Cardiac fibroblast (primary cell): Measurements from ENCODE around the gene STYX.
A peak's percentile ranks its signal among the peaks of the same experiment; 100 is the strongest.
"Not testable (repeated sequence)": the region's sequence is repeated elsewhere in the genome, so short reads cannot be mapped to it uniquely, and the experiment has no call there.

Experiments
- DNase-seq, 2 donors: peaks; one replicate each; pipeline versions ENCODE4 v3.0.0 to v3.0.0-alpha.2; 2010; ENCODE audit warnings: low read depth in 2 of 2
- H3K4me3 ChIP-seq, 2 donors: replicated peaks in 1 of 2; 1 replicate in 1 of 2; 2 replicates in 1 of 2; pipeline ENCODE4 v1.5.1; 2011; ENCODE audit warnings: low read depth in 2 of 2, low read length in 2 of 2, mild to moderate bottlenecking in 2 of 2, moderate library complexity in 1 of 2
- TF ChIP-seq, protein P1 (sequence below): IDR thresholded peaks from one replicate; pipeline ENCODE4 v1.5.1; 2011; ENCODE audit warnings: low read depth, mild to moderate bottlenecking, low read length, inconsistent platforms

Gene STYX

DNA sequence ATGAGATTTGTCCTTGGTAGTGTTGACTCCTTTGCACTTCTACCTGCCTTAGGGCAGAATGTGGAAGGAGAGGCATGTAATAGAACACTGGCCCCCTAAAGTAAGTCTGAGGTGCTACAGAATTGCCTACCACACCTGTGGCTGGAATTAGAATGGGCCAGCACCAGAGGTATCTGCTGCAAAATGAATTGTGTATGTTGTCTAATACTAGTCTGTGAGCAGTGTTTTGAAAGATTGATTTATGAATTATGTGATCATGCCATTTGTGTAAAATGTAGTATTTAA lies 5.7 kb upstream of the STYX start:
- no peak for DNase-seq
- TF ChIP-seq, protein P1, sequence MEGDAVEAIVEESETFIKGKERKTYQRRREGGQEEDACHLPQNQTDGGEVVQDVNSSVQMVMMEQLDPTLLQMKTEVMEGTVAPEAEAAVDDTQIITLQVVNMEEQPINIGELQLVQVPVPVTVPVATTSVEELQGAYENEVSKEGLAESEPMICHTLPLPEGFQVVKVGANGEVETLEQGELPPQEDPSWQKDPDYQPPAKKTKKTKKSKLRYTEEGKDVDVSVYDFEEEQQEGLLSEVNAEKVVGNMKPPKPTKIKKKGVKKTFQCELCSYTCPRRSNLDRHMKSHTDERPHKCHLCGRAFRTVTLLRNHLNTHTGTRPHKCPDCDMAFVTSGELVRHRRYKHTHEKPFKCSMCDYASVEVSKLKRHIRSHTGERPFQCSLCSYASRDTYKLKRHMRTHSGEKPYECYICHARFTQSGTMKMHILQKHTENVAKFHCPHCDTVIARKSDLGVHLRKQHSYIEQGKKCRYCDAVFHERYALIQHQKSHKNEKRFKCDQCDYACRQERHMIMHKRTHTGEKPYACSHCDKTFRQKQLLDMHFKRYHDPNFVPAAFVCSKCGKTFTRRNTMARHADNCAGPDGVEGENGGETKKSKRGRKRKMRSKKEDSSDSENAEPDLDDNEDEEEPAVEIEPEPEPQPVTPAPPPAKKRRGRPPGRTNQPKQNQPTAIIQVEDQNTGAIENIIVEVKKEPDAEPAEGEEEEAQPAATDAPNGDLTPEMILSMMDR, result no peak
- H3K4me3 ChIP-seq, result no peak overlapping the region

- DNase-seq, H3K4me3 ChIP-seq: not testable (repeated sequence)
Measured at GRCh38 chr14:52727509-52727908, 2.5 kb upstream of the STYX start.

- not testable (repeated sequence) for DNase-seq, H3K4me3 ChIP-seq
Measured at GRCh38 chr14:52729035-52729434, 931 bp upstream of the STYX start.

DNA sequence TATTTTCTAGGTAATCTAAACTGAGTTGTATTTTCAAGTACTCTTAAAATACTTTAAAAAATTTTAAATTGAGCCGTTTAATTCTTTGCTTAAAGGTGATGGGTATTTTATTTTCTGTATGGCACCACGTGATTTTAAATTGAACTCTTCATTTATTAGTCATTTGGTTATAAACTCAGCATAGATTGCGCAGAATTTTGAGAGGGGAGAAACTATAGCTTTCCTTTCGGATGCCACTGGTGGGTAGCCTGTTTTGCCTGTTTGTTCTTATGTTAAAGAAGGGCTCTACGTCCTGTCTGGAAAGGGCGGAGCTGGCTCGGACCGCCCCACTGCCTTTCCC lies 411 bp upstream of the STYX start:
- H3K4me3 ChIP-seq, result peak overlapping the region; percentile 19 to 26
- no peak for DNase-seq
- TF ChIP-seq, protein P1, result no peak

DNA sequence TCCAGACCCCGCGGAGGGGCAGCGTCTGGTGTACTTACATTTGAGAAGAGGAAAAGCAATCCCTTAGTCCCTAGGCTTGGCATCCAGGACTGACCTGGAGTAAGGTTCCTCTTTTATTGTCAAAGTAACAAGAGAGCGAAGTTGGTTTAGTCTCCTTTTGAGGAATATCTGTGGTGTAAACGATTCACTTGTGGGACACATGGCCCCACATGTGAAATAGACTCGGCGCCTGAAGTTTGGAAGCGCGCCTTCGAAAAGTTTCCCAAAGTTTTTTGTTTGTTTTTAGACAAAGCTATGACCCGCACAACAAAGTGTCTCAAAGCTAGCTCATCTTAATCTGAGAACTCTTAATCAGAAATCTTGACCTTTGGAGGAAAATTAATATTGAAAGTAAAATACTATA lies 744 bp downstream of the STYX start:
- H3K4me3 ChIP-seq, result peak overlapping the region; percentile 97 to 99
- DNase-seq, result peak; percentile 24 to 31
- TF ChIP-seq, protein P1, result no peak

- TF ChIP-seq, protein P1, result no peak
- no peak for DNase-seq
- no peak overlapping the region for H3K4me3 ChIP-seq
Measured at GRCh38 chr14:52733824-52734223, 3.9 kb downstream of the STYX start.

DNA sequence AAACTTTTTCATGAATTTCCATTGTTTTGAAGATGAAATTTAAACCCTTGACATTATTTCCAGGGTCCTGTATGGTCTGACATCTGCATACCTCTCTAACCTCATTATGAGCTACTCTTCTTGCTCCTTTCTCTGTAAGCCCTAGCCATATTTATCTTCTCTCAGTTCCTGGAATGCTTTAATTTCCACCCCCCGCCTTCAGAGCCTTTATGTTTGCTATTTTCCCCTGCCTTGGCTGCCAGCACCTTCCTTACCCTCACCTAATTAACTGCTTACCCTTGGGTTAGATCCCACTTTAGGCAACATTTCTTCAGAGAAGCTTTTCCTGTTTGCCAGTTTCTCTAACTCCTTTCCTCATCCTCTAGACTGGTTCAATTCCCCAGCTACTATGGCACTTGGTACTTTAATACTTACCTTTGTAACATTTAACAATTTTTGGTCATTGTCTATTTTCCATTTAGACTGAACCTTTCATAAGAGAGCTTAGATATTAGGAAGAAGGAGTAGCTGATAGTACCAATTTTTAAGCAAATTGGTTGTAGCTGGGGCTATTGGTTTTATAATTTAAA lies 6.0 kb downstream of the STYX start:
- no peak overlapping the region for H3K4me3 ChIP-seq
- no peak for DNase-seq
- TF ChIP-seq, protein P1, result no peak

GRCh38 chr14:52738409-52738808 lies 8.4 kb downstream of the STYX start:
- DNase-seq, result no peak
- TF ChIP-seq, protein P1, result no peak
- H3K4me3 ChIP-seq, result no peak overlapping the region
